Anterior cingulate cortex (tissue), 58 donors: ENCODE measurements around the gene TMEM59.
"Not testable (repeated sequence)": the region's sequence is repeated elsewhere in the genome, so short reads cannot be mapped to it uniquely, and the experiment has no call there.

ENCODE experiments used
- DNase-seq, 58 donors: peaks; one replicate each; lab custom pipeline; 2025; lab: John Stamatoyannopoulos, UW

Gene TMEM59

DNA sequence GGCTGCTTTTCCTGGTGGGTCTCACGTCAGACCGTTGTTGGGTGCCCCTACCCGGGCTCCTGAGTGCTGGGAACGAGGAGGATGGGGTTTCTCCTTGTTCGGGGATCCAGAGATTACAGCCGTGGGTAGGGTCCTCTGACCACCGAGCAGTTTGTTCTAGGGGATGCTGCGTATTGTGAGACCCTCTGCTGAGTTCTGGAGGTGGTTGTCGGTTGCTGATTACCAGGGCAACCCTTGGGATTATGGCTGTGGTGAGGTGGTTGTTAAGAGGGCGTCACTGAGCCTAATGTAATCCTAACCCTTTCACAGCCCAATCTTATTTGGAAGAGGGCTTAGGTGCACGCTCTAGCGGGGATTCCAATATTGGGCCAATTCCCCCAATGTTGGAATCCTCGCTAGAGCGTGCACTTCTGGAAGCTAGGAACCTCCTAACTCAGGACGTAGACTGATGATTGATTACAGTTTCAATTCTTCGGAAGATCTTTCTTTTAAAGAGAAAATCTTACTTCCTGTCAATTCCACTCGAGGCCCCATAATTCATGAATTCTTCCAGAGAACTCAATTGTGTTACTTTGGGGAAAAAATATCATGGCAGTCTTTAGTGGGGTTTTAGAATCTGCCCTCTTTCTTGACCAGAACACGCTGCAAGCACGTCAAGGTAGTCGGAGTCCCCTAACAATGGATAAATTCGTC, 887 bp upstream of the TMEM59 start:
- peak in 1 of 58 donors; percentile 56 for DNase-seq

GRCh38 chr1:54052431-54052933, 522 bp downstream of the TMEM59 start:
- peak in 35 of 58 donors; percentile 7 to 78 (median 53) for DNase-seq

DNA sequence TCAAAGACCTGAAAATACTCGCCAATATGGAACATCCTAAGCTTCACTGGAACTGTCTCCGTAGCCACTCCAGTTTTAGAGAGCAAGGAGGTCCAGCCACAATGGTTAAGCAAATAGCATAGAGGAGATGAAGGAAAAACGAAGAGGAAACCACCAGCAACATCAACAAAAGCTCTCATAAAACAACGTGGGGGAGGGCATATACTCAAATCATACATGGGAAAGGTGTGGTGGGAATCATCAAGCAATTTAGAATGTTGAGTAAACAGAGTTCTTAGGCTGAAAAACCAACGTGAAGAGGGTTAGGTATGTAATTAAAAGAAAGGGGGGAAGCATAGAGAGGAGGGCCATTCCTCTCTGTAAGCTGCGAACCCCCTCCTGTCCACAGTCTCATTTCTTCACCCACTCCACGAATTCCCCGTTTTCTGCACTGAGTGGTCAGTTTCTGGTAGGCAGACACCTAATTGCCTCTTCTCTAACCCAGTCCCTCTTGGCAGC, 1.0 kb downstream of the TMEM59 start:
- DNase-seq = no peak

- DNase-seq = not testable (repeated sequence)
Measured at GRCh38 chr1:54050435-54050834, 2.6 kb downstream of the TMEM59 start.

GRCh38 chr1:54047384-54048305, 5.4 kb downstream of the TMEM59 start:
- DNase-seq = no peak

GRCh38 chr1:54046671-54047383, 6.2 kb downstream of the TMEM59 start:
- DNase-seq = no peak

DNA sequence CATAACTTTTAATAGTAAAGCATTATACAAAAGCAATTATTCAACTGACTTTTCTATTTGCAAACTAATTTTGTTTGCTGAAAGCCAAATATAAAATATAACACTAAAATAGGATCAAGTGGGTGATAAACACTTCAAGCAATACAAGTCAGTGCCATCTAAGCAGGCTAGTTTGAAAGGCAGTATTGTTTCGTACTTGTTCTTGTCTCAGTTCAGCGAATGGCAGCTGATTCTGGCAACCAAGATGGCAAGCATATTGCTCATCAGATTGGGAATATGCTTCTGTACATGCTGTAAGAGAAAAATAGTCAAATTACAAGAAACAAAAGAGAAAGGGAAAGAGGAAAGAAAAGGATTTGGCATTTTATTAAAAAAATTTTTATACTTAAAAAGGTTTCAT, 7.5 kb downstream of the TMEM59 start:
- peak in 6 of 58 donors; percentile 2 to 32 (median 10) for DNase-seq

- DNase-seq = no peak
Measured at GRCh38 chr1:54041806-54042205, 11.2 kb downstream of the TMEM59 start.

DNA sequence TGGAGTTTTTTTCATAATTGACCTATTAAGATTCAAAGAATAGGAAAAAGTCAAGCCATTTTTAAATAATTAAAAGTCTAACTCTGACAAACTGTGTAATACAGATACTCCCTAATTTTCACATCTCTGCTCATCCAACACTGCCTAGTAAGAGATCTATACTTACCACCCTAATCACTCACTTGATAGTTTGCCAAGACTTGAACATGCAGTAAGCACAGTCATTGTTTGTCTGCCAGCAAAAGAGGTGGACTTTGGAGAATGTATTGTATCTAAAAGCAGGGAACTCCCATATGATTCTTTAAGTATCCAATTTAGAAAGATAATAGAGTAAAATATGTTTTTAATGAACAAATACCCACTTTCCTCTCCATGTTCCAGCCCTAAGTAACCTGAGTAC, 15.5 kb downstream of the TMEM59 start:
- no peak for DNase-seq

- peak in 9 of 58 donors; percentile 3 to 53 (median 13) for DNase-seq
Measured at GRCh38 chr1:54028306-54029251, 24.4 kb downstream of the TMEM59 start.

- no peak for DNase-seq
Measured at GRCh38 chr1:54027848-54028247, 25.2 kb downstream of the TMEM59 start.

- not testable (repeated sequence) for DNase-seq
Measured at GRCh38 chr1:54024811-54025210, 28.2 kb downstream of the TMEM59 start.

DNA sequence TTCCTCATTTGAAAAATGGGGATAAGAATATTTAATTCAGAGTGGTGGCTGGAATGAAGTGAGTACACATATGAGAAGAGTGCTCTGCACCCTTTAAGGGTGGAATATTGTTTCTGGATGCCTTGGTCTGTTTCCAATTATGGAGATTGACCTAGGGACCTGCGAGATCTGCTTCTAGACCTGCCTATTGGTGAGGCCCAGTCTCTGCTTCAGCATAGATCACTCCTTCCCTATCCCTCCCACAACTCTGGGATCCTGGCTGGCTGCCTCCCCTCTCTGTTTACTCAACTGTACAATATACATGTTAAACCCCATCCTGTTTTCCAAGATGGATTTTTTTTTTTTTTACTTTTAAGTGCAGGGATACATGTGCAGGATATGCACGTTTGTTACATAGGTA, 28.6 kb downstream of the TMEM59 start:
- no peak for DNase-seq

- not testable (repeated sequence) for DNase-seq
Measured at GRCh38 chr1:54019562-54020176, 33.3 kb downstream of the TMEM59 start.

GRCh38 chr1:54018635-54019034, 34.4 kb downstream of the TMEM59 start:
- no peak for DNase-seq

GRCh38 chr1:54017979-54018378, 35.0 kb downstream of the TMEM59 start, which contains the start of gene LDLRAD1:
TSS of gene LDLRAD1 (minus strand) at chr1:54018186. CDS start at chr1:54018112, 74 bp downstream.
- DNase-seq = no peak

DNA sequence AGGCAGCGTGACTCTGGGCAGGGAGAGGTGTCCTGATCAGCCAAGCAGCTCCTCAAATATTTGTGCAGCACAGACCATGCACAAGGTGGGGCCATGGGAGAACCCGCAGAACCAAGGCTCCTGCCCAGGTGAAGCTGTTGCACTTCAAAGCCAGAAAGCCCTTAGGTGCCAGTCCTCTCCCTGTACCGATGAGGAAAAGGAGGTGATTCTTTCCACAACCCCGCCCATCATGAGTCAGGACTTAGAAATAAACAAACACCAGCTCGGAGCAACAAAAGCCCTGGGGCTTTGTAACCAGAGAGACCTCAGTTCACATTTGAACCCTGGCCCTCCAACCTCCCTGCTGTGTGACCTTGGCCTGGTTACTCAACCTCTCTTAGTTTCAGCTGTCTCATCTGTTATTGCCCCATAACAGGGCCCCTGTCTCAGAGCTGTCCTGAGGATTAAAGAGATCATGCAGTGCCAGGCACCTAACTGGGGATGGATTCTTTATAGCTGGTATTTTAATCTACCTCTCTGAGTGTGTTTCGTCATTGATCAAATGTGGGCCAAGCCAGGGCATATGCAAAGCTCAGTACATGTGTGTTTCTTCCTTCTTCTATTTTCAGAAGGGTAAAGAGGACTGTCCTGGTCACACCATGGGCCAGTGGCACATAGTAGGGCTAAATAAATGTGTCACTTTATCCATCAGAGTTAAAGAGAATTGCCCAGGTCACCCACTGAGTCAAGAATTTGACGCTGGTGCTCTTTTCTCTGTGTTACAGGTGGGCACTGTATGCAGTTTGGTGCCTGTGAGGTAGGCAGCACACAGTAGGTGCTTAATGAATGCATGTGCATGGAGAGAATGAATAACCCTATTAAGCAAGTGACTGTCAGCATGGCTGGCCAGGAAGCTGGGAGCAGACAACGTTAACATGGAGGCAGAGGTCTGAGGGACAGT, 36.4 kb downstream of the TMEM59 start:
- DNase-seq = no peak
